Hypothalamus (tissue), 51 donors: ENCODE results near the gene DYSF.

Experiments used
- DNase-seq, 51 donors: peaks; one replicate each; lab custom pipeline; 2025; lab: John Stamatoyannopoulos, UW

Gene DYSF

GRCh38 chr2:71684226-71685072, 231.1 kb downstream of the DYSF start:
- no peak for DNase-seq

GRCh38 chr2:71685073-71685848, 231.9 kb downstream of the DYSF start:
- DNase-seq: peak in 30 of 51 donors; percentile 6 to 55 (median 34)

- no peak for DNase-seq
Measured at GRCh38 chr2:71685941-71686611, 232.7 kb downstream of the DYSF start.

GRCh38 chr2:71686781-71687180, 233.4 kb downstream of the DYSF start:
- DNase-seq: no peak

GRCh38 chr2:71687412-71687811, 234.1 kb downstream of the DYSF start:
- no peak for DNase-seq

GRCh38 chr2:71688530-71688929, 235.2 kb downstream of the DYSF start:
- DNase-seq: no peak

- no peak for DNase-seq
Measured at GRCh38 chr2:71689393-71689792, 236.0 kb downstream of the DYSF start.

- no peak for DNase-seq
Measured at GRCh38 chr2:71689968-71690834, 236.8 kb downstream of the DYSF start.

- DNase-seq: no peak
Measured at GRCh38 chr2:71690876-71691475, 237.6 kb downstream of the DYSF start.

- no peak for DNase-seq
Measured at GRCh38 chr2:71691747-71692441, 238.5 kb downstream of the DYSF start.

GRCh38 chr2:71692621-71693277, 239.4 kb downstream of the DYSF start:
- DNase-seq: no peak

GRCh38 chr2:71693286-71694270, 240.2 kb downstream of the DYSF start:
- no peak for DNase-seq

GRCh38 chr2:71694501-71695234, 241.3 kb downstream of the DYSF start:
- DNase-seq: no peak

- DNase-seq: no peak
Measured at GRCh38 chr2:71695235-71696120, 242.1 kb downstream of the DYSF start.

GRCh38 chr2:71696381-71696780, 243.0 kb downstream of the DYSF start:
- no peak for DNase-seq
